Kidney tubule cell (primary cell): ENCODE results near the gene KRTAP6-3.

Experiments used
- DNase-seq: peaks from one replicate; pipeline ENCODE4 v3.0.0-alpha.2; 2018; ENCODE audit warnings: low spot score

Gene KRTAP6-3

GRCh38 chr21:30625449-30626165, 33.4 kb downstream of the KRTAP6-3 start:
- no peak for DNase-seq

GRCh38 chr21:30628109-30628508, 35.9 kb downstream of the KRTAP6-3 start:
- DNase-seq, result no peak

- DNase-seq, result no peak
These were observed 37.0 kb downstream of the KRTAP6-3 start for GRCh38 chr21:30629200-30629599.

- no peak for DNase-seq
These were observed 42.7 kb downstream of the KRTAP6-3 start, which contains the start of gene KRTAP20-2 for GRCh38 chr21:30634906-30635305. TSS of gene KRTAP20-2 (plus strand) at chr21:30635206. CDS start at chr21:30635264, 58 bp downstream.

GRCh38 chr21:30638686-30639085, 46.4 kb downstream of the KRTAP6-3 start:
- DNase-seq, result no peak

- no peak for DNase-seq
These were observed 50.3 kb downstream of the KRTAP6-3 start, which contains the start of gene KRTAP20-3 for GRCh38 chr21:30642564-30642963. TSS of gene KRTAP20-3 (plus strand) at chr21:30642864.
